ENCODE data around the gene GLRB. TPM values are rescaled to one million over a fixed set of nuclear protein-coding genes. Genes with fewer than 3 reads are reported as not detected.
"Not testable (repeated sequence)": the region's sequence is repeated elsewhere in the genome, so short reads cannot be mapped to it uniquely, and the experiment has no call there.

The GLRB gene
- polyA plus RNA-seq, 12 donors = 4.7 to 8.9 (median 6.7) TPM; not detected in 2

GRCh38 chr4:157115613-157116335, 39.8 kb downstream of the GLRB start:
- DNase-seq = peak; percentile 21

- DNase-seq = no peak
These were observed 45.5 kb downstream of the GLRB start for GRCh38 chr4:157121401-157121800.

- DNase-seq = no peak
These were observed 51.6 kb downstream of the GLRB start for GRCh38 chr4:157127571-157127970.

GRCh38 chr4:157128395-157128794, 52.4 kb downstream of the GLRB start:
- peak; percentile 11 for DNase-seq

- DNase-seq = no peak
These were observed 66.0 kb downstream of the GLRB start for GRCh38 chr4:157141976-157142375.

- no peak for DNase-seq
These were observed 67.4 kb downstream of the GLRB start for GRCh38 chr4:157143369-157143768.

DNA sequence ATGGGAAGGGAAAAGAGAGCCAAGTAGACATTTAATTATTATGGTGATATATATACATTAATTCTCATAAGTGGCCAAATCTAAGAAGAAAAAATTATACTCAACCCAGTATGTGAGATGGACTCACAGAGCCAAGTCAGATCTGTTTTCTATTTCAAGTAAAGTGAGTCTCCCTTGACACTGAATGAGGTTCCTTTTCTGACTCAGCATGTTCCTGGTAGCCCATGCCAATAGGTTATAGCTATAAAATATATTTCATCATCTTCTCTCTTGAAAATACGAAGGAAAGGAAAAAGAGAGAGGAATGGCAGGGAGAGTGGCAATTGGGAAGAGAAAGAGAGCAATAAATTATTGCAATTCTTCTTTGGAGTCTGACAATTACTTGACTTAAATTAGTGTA, 75.8 kb downstream of the GLRB start:
- DNase-seq = no peak

GRCh38 chr4:157165935-157166610, 90.1 kb downstream of the GLRB start:
- DNase-seq = no peak

DNA sequence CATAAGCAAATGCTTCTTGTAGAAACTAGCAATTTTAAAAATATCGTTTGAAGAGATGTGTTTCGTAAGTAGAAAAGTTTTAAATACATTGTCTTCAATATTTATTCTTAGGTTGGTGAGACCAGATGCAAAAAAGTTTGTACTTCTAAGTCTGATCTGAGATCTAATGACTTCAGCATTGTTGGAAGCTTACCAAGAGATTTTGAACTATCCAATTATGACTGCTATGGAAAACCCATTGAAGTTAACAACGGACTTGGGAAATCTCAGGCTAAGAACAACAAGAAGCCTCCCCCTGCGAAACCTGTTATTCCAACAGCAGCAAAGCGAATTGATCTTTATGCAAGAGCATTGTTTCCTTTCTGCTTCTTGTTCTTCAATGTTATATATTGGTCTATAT, 94.4 kb downstream of the GLRB start:
- no peak for DNase-seq

DNA sequence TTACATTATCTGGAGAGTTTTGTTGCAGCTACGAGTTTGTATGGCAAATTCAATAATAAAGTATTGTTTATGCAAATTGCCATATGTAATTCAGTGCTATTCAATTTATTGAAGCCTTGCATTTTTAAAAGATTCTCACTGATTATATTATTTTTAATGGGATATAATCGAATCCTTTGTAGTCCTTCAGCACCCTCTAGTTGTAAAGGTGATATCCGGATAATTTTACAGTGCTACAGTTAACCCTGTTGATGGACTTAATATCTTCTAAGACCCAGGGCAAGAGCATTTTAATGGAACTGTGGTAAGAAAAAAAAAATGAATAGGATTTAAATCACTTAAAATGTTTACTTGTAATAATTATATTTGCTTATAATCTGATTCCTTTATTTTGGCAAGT, 96.1 kb downstream of the GLRB start:
- DNase-seq = no peak

DNA sequence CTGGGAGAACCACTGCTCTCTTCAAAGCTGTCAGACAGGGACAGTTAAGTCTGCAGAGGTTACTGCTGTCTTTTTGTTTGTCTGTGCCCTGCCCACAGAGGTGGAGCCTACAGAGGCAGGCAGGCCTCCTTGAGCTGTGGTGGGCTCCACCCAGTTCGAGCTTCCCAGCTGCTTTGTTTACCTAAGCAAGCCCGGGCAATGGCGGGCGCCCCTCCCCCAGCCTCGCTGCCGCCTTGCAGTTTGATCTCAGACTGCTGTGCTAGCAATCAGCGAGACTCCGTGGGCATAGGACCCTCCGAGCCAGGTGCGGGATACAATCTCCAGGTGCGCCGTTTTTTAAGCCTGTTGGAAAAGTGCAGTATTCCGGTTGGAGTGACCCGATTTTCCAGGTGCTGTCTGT, 104.3 kb downstream of the GLRB start:
- not testable (repeated sequence) for DNase-seq

DNA sequence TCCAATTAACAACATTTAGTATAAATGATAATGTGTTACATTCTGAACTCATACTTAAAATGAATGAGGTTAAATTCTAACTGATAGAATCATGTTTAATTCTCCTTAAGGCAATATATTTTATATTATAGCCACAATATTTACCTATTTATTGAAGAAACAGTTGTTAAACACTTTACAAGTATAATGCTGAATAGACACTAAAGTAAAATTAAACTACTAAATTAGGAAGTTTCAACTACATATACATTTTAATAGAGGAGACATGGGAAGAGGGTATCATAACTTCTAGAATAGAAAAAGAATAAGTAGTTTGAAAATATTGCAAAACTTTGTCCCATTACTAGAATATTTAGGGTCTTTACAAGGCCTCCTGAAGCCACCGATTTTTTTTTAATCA, 108.3 kb downstream of the GLRB start:
- no peak for DNase-seq

- no peak for DNase-seq
These were observed 109.4 kb downstream of the GLRB start for GRCh38 chr4:157185363-157185762.

DNA sequence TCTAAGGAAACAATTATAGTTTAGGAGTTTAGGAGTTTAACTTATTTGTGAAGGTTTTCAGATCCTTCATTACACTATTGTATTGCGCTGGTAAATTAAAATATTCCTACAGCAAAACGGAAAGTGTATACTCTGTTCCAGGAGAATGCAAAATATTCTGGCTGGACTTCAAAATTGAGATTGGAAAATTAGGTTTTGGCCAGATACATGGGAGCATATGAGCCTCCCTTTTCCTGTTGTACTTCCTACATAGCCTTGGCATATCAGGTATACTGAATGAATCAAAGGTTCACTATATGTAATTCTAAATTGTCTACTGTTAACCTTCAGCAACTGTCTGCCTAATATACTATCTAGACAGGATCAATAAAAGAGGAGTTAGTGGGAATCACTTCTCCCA, 119.4 kb downstream of the GLRB start:
- no peak for DNase-seq

DNA sequence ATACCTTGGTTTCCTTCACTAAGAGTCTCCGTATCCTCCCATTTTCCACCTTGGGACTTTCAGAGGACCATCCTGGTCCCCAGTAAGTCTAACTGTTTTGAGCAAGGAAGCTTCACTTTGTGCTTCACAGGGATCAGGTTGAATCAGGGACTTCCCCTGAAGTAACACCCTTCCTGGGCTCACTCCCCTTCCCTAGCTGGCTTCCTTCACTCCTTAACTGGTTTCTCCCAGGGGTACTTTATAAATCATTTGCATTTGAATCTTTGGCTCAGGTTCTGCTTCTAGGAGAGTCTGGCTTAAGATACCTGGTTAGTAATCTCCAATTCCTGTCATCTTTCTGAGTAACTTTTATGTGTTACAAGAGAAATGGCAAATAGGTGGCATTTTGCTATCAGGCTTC, 120.1 kb downstream of the GLRB start:
- no peak for DNase-seq

- no peak for DNase-seq
These were observed 128.8 kb downstream of the GLRB start for GRCh38 chr4:157204634-157205244.

DNA sequence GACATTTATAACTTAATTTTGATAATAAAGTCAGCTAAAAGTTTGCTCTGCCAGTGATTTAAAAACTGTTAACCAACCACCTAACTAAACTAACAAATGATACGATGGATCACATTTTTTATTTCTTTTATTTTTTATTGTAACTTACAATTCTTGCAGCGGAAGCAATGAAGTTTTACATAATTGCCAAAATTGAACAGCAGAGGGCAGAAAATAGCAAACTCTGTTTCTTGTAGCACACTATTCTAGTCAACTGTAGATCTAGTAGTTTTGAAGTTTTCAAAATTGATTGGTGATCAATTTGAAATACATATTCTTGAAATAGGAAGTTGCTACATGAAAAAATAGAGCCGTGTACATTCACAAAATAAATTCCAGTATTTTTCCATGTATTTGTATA, 141.8 kb downstream of the GLRB start:
- DNase-seq = no peak

DNA sequence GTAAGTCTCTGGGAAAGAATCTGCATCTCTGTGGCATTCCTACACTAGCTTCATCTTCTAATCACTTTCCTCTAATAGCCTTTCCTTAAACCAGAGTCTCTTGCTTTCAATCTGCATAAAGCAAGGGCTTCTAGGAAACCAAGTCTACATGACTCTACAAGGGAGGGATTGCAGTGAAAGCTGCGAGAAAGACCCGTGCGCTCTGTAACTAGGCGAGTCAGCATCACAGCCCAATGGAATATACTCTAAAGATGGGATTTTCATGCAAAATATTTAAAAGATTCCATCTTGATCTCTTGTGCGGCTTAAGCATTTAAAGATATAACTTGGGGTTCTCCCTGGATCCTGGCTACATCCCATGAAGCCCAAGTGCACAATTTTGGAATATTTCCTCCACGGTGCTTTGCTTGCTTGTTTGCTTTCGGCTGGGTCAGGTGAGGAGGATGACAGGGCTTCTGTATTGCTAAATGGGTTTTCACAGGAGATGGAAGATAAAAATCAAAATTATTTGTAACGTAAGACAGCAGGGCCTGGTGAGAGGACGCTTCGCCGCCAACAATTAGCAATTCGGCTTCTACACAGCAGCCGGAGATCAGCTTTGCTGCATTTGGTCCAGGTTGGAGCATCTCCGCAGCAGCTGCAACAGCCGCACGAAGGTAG, 143.9 kb downstream of the GLRB start:
- DNase-seq = no peak

DNA sequence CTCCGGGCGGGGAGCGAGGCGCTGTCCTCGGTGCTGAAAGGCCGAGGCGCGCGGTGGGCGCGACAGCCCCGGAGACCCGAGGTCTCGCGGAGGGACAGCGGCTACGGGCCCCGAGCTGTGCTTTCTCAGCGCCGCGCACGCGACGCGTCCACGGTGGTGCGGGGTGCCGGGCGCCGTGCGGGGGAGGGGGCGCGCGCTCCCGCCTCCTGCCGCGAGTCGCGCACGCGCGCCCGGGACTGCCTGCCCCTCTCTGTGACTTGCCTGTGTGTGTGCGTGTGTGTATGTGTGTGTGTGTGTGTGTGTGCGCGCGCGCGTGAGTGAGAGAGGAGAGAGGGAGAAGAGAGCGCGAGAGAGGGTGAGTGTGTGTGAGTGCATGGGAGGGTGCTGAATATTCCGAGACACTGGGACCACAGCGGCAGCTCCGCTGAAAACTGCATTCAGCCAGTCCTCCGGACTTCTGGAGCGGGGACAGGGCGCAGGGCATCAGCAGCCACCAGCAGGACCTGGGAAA, 144.5 kb downstream of the GLRB start, which contains the start of gene GRIA2:
GRIA2 (plus strand) TSS at position 358 of the 511 bp plus-strand sequence. CDS start 315 bp downstream, outside the sequence.
- DNase-seq = peak; percentile 79

- DNase-seq = no peak
These were observed 145.5 kb downstream of the GLRB start for GRCh38 chr4:157221426-157221894.
